ENCODE measurements around the gene SCYL3.

DNA sequence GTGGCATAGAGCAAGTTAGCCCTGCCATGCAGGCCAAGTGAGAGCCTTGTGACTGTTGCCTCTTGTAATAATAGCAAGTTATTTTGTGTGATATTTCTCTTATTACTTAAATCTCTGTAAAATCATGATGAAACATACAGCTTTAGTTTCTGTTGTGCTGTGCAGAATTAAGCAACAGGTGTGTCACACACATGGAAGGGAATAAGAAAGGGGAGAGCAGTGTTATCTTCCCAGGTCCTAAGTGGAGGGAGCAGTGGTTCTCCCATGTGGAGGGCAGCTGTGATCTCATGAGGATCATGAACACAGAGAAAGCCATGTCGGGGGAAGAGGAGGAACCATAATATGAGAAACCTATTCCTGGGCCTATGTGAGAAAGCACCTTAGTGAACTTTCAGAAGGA, 25.2 kb upstream of the SCYL3 start:
- TF ChIP-seq, protein P1, sequence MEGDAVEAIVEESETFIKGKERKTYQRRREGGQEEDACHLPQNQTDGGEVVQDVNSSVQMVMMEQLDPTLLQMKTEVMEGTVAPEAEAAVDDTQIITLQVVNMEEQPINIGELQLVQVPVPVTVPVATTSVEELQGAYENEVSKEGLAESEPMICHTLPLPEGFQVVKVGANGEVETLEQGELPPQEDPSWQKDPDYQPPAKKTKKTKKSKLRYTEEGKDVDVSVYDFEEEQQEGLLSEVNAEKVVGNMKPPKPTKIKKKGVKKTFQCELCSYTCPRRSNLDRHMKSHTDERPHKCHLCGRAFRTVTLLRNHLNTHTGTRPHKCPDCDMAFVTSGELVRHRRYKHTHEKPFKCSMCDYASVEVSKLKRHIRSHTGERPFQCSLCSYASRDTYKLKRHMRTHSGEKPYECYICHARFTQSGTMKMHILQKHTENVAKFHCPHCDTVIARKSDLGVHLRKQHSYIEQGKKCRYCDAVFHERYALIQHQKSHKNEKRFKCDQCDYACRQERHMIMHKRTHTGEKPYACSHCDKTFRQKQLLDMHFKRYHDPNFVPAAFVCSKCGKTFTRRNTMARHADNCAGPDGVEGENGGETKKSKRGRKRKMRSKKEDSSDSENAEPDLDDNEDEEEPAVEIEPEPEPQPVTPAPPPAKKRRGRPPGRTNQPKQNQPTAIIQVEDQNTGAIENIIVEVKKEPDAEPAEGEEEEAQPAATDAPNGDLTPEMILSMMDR (IDR thresholded peaks at IDR 0.05): no peak
- no peak for TF ChIP-seq POLR2A (IDR thresholded peaks at IDR 0.05)

All from right lobe of liver (tissue), 4 donors.